Measurements from ENCODE around the gene CD28.

GRCh38 chr2:203772456-203773165 is 66.2 kb downstream of the CD28 start:
- TF ChIP-seq POLR2A (IDR thresholded peaks at IDR 0.05; ENCODE audit: low read depth, low read length) (no peak), CEBPB (IDR thresholded peaks at IDR 0.05; ENCODE audit: borderline replicate concordance in 1 of 2, low read depth in 2 of 2, low read length in 2 of 2) (no peak), CREM (IDR thresholded peaks at IDR 0.05; ENCODE audit: low read depth) (no peak), NR2F1 (conservative IDR thresholded peaks at IDR 0.05) (no peak), CREB1 (IDR thresholded peaks at IDR 0.05; ENCODE audit: low read depth) (no peak), REST (IDR thresholded peaks at IDR 0.05; ENCODE audit: low read depth, low read length) (no peak), BRCA1 (IDR thresholded peaks at IDR 0.05; ENCODE audit: low read depth, low read length) (no peak), MAX (IDR thresholded peaks at IDR 0.05; ENCODE audit: low read depth, low read length) (no peak), CTCF (IDR thresholded peaks at IDR 0.05 in 2 of 3, conservative IDR thresholded peaks at IDR 0.05 in 1 of 3; ENCODE audit: control insufficient read depth in 2 of 3, extremely low read depth in 1 of 3, insufficient read depth in 1 of 3, low read depth in 3 of 3, low read length in 3 of 3) (no peak), CBX3 (IDR thresholded peaks at IDR 0.05; ENCODE audit: borderline replicate concordance, low read depth) (no peak), E2F4 (IDR thresholded peaks at IDR 0.05; ENCODE audit: low read depth, low read length) (no peak), MYC (IDR thresholded peaks at IDR 0.05; ENCODE audit: insufficient read depth, insufficient read length, insufficient replicate concordance, low read length, severe bottlenecking) (no peak)

All from GM12878 (cell line).